HepG2 (cell line): ENCODE data around the gene ATG4D. TPM values are rescaled to one million over a fixed set of nuclear protein-coding genes. Genes with fewer than 3 reads are reported as not detected.

ENCODE experiments used
- BHLHE40 ChIP-seq: IDR thresholded peaks from 2 replicates; pipeline ENCODE4 v1.6.1; 2011; ENCODE audit warnings: low read length, improper control_type of control experiment
- FUBP1 ChIP-seq: sonication (generic); formaldehyde crosslinking; IDR thresholded peaks from 2 replicates; pipeline ENCODE4 v1.5.1; 2020; ENCODE audit warnings: missing genetic modification reagents, mild to moderate bottlenecking, borderline replicate concordance
- GTF3A ChIP-seq: sonication (generic); formaldehyde crosslinking; conservative IDR thresholded peaks from 2 replicates; pipeline ENCODE4 v1.4.0; 2020; ENCODE audit warnings: mild to moderate bottlenecking, missing genetic modification reagents
- LBX2 ChIP-seq: sonication (generic); formaldehyde crosslinking; IDR thresholded peaks from 2 replicates; pipeline ENCODE4 v1.5.0; 2020; ENCODE audit warnings: missing genetic modification reagents, mild to moderate bottlenecking, borderline replicate concordance
- MEIS2 ChIP-seq: sonication (generic); formaldehyde crosslinking; IDR thresholded peaks from 2 replicates; pipeline ENCODE4 v1.9.0; 2021; ENCODE audit warnings: mild to moderate bottlenecking, missing genetic modification reagents
- PHF8 ChIP-seq: sonication (generic); formaldehyde crosslinking; IDR thresholded peaks from 2 replicates; pipeline ENCODE4 v1.5.0; 2020; ENCODE audit warnings: missing genetic modification reagents
- RERE ChIP-seq: IDR thresholded peaks from 2 replicates; pipeline ENCODE4 v1.6.1; 2016; ENCODE audit warnings: low read depth, missing genetic modification reagents, missing compliant biosample characterization
- SMAD3 ChIP-seq: sonication (generic); formaldehyde crosslinking; IDR thresholded peaks from 2 replicates; pipeline ENCODE4 v1.4.0; 2020; ENCODE audit warnings: missing genetic modification reagents
- TIGD3 ChIP-seq: sonication (generic); formaldehyde crosslinking; IDR thresholded peaks from 2 replicates; pipeline ENCODE4 v1.5.1; 2020; ENCODE audit warnings: mild to moderate bottlenecking, missing genetic modification reagents, borderline replicate concordance
- ZNF331 ChIP-seq: sonication (generic); formaldehyde crosslinking; IDR thresholded peaks from 2 replicates; pipeline ENCODE4 v1.4.0; 2020; ENCODE audit warnings: missing genetic modification reagents
- ZNF468 ChIP-seq: sonication (generic); formaldehyde crosslinking; IDR thresholded peaks from 2 replicates; pipeline ENCODE4 v1.8.0; 2022; ENCODE audit warnings: mild to moderate bottlenecking, moderate library complexity, missing genetic modification reagents
- ZNF503 ChIP-seq: sonication (generic); formaldehyde crosslinking; IDR thresholded peaks from 2 replicates; pipeline ENCODE4 v1.4.0; 2020; ENCODE audit warnings: missing genetic modification reagents
- ZNF576 ChIP-seq: sonication (generic); formaldehyde crosslinking; IDR thresholded peaks from 2 replicates; pipeline ENCODE4 v1.4.0; 2020; ENCODE audit warnings: mild to moderate bottlenecking, missing genetic modification reagents
- ZNF597 ChIP-seq: sonication (generic); formaldehyde crosslinking; IDR thresholded peaks from 2 replicates; pipeline ENCODE4 v1.5.0; 2020; ENCODE audit warnings: missing genetic modification reagents
- ZNF614 ChIP-seq: IDR thresholded peaks from 2 replicates; pipeline ENCODE4 v1.6.1; 2018; ENCODE audit warnings: missing biosample characterization, missing genetic modification reagents, inconsistent platforms, borderline replicate concordance
- polyA plus RNA-seq, 8 experiments: library from polyadenylated mRNA; depleted of rRNA in 3 of 8; stranded (reverse) in 7 of 8; unstranded in 1 of 8; fragments of >200 nt; fragmentation: Illumina TruSeq in 4 of 8; extraction: Trizol in 4 of 8; gene quantifications; 2 replicates each; pipeline versions ENCODE4 v1.2.1 to v1.2.3, GENCODE V29; 2011 to 2016; ENCODE audit warnings: low read depth in 4 of 8, missing spikeins in 1 of 8, mixed read lengths in 1 of 8; ENCODE audit not compliant: insufficient read depth in 1 of 8
- total RNA-seq, 5 experiments: library from RNA; depleted of rRNA; stranded (reverse); fragments of >200 nt; fragmentation: Illumina TruSeq; extraction: Trizol; gene quantifications; 2 replicates each; pipeline ENCODE4 v1.2.3, GENCODE V29; 2016; ENCODE audit warnings: low read depth in 1 of 5

Gene ATG4D
- total and polyA plus RNA-seq, 2 of the 13 experiments (the other 11 are each of a cell fraction or from before 2014, with no cell fraction given) = 17.8 to 19.0 TPM

- TF ChIP-seq LBX2 (CRISPR knock-in tag) (peak; percentile 84; the same call in 1 of the 2 replicates), ZNF614 (CRISPR knock-in tag) (0 out of 2 replicates have a peak, but pooled peaks have one; percentile 84), MEIS2 (CRISPR knock-in tag) (peak; percentile 78), RERE (CRISPR knock-in tag) (no peak), BHLHE40 (0 out of 2 replicates have a peak, but pooled peaks have one; percentile 6), ZNF468 (CRISPR knock-in tag) (no peak), ZNF503 (CRISPR knock-in tag) (peak; percentile 38; the same call in 1 of the 2 replicates), ZNF576 (CRISPR knock-in tag) (no peak), ZNF597 (CRISPR knock-in tag) (no peak), GTF3A (CRISPR knock-in tag) (no peak), FUBP1 (CRISPR knock-in tag) (no peak), PHF8 (CRISPR knock-in tag) (peak; percentile 88), SMAD3 (CRISPR knock-in tag) (peak; percentile 73; the same call in 1 of the 2 replicates), ZNF331 (CRISPR knock-in tag) (peak; percentile 95), TIGD3 (CRISPR knock-in tag) (no peak)
Observed at GRCh38 chr19:10565567-10566407, 22.1 kb downstream of the ATG4D start, which contains the start of gene KRI1 (continued).
